Activated CD8-positive, alpha-beta memory T cell treated with anti-CD3 and anti-CD28 coated beads for 4 hours (primary cell): Measurements from ENCODE around the gene CD274.
"Not testable (repeated sequence)": the region's sequence is repeated elsewhere in the genome, so short reads cannot be mapped to it uniquely, and the experiment has no call there.

Source experiments
- DNase-seq, 2 donors: peaks; one replicate each; pipeline ENCODE4 v3.0.0-alpha.2; 2020; ENCODE audit warnings: low read depth in 2 of 2

The CD274 gene

DNA sequence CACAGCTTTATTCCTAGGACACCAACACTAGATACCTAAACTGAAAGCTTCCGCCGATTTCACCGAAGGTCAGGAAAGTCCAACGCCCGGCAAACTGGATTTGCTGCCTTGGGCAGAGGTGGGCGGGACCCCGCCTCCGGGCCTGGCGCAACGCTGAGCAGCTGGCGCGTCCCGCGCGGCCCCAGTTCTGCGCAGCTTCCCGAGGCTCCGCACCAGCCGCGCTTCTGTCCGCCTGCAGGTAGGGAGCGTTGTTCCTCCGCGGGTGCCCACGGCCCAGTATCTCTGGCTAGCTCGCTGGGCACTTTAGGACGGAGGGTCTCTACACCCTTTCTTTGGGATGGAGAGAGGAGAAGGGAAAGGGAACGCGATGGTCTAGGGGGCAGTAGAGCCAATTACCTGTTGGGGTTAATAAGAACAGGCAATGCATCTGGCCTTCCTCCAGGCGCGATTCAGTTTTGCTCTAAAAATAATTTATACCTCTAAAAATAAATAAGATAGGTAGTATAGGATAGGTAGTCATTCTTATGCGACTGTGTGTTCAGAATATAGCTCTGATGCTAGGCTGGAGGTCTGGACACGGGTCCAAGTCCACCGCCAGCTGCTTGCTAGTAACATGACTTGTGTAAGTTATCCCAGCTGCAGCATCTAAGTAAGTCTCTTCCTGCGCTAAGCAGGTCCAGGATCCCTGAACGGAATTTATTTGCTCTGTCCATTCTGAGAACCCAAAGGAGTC, at the start of gene CD274:
Gene CD274, plus strand, starts transcription at position 184 of the 733 bp plus-strand sequence. CDS start 5,572 bp downstream, outside the sequence.
- peak; percentile 66 to 78 for DNase-seq

GRCh38 chr9:5402217-5402616, 48.1 kb upstream of the CD274 start:
- no peak for DNase-seq

GRCh38 chr9:5408596-5408995, 41.7 kb upstream of the CD274 start:
- no peak for DNase-seq

GRCh38 chr9:5416953-5417352, 33.4 kb upstream of the CD274 start:
- DNase-seq, result no peak

DNA sequence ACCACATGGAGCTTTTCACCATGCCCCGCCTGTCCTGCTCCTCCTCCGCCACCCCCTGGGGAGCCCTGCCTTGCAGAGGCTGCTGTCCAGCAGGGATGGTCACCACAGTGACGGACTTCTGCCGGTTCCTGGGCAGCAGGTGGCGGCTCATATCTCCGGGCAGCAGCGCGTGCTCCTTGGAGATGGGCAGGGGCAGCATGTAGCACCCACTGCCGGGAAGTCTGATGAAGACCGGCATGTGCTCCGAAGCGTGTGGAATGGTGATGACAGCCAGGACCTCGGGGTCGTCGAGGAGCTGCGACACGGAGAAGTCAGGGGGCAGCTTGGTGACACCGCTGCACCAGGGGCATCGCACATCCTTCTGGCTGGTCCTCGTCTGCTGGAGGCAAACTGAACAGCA, 31.9 kb upstream of the CD274 start:
- DNase-seq, result no peak

- DNase-seq, result no peak
Observed at GRCh38 chr9:5419987-5420386, 30.4 kb upstream of the CD274 start.

GRCh38 chr9:5421163-5421562, 29.2 kb upstream of the CD274 start:
- no peak for DNase-seq

GRCh38 chr9:5422276-5422675, 28.1 kb upstream of the CD274 start:
- no peak for DNase-seq

- no peak for DNase-seq
Observed at GRCh38 chr9:5425006-5425628, 25.2 kb upstream of the CD274 start.

- no peak for DNase-seq
Observed at GRCh38 chr9:5427005-5427404, 23.3 kb upstream of the CD274 start.

- no peak for DNase-seq
Observed at GRCh38 chr9:5428172-5428571, 22.2 kb upstream of the CD274 start.

- no peak for DNase-seq
Observed at GRCh38 chr9:5428794-5429528, 21.4 kb upstream of the CD274 start.

DNA sequence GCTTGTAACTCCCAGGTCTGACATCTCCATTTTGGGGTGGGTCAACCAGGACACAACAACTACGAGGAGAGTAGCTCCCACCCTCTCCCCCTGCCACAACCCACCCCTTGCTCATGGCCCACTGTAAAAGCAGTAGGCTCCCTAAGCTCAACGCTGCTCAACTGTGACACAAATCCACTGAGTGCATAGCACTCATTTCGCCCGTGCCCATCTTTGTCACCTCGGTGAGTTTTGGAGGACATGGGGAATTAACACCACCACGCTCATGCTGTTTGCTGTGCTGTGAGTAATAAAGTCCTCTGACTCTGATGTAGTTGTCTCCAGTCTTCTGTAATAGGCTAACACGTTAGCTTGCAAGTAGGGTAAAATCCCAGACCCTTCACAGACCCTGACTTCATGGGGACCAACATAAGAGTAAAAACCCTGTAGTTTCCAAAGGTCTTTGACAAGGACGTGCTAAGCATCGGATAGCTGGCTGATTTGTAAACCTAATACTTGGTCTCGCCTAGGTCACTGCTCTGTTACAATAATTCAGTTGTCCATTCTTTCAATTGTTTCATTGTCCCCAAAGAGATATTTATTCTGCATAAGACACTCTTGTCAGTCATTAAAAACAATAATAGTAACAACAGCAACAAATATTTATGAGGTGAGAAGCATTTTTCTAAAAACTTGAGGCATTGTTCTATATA, 20.3 kb upstream of the CD274 start:
- DNase-seq, result no peak

DNA sequence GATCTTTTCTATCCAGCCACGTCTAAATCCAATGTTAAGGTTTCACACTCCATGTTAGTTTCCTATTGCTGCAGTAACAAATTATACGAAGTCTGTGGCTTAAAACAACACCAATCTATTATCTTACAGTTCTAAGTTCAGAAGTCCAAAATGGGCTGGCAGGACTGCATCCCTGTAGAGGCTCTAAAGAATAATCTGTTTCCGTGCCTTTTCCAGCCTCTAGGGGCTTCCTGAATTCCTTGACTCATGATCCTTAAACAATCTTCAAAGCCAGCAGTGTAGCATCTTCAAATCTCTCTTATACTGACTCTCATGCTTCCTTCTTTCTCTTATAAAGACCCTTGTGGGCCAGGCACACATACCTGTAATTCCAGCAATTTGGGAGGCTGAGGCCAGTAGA, 19.4 kb upstream of the CD274 start:
- no peak for DNase-seq

DNA sequence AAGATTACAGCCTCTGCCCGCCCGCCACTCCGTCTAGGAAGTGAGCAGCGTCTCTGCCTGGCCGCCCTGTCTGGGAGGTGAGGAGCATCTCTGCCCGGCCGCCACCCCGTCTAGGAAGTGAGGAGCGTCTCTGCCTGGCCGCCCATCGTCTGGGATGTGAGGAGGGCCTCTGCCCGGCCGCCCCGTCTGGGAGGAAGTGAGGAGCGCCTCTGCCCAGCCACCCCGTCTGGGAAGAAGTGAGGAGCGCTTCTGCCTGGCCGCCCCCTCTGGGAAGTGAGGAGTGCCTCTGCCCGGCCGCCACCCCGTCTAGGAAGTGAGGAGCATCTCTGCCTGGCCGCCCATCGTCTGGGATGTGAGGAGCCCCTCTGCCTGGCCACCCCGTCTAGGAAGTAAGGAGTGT, 17.5 kb upstream of the CD274 start:
- DNase-seq, result not testable (repeated sequence)

DNA sequence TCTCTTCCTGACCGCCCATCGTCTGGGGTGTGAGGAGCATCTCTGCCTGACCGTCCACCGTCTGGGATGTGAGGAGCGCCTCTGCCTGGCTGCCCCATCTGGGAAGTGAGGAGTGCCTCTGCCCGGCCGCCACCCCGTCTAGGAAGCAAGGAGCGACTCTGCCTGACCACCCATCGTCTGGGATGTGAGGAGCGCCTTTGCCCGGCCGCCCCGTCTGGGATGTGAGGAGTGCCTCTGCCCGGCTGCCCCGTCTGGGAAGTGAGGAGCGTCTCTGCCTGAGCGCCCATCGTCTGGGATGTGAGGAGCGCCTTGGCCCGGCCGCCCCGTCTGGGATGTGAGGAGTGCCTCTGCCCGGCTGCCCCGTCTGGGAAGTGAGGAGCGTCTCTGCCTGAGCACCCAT, 17.0 kb upstream of the CD274 start:
- DNase-seq, result not testable (repeated sequence)

GRCh38 chr9:5433841-5434810, 16.2 kb upstream of the CD274 start:
- DNase-seq, result not testable (repeated sequence)

DNA sequence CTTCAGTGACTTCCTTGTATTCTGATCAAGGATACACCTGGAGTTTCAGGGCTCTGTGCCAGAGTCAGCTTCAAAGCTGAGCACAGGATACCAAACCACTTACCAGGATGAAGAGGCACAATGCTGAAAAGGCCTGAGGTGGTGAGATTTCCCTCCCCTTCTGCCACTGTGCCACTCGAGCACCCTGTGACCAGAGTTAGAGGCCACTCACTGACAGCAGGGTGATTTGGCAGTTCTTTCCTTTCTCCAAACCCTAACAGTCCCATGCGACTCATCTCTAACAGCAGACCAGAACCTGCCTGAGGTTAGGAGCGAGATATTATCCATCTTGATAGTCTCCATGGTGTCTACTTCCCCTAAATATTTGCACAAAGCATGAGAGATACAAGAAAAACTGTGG, 14.4 kb upstream of the CD274 start:
- no peak for DNase-seq

GRCh38 chr9:5436441-5436840, 13.9 kb upstream of the CD274 start:
- DNase-seq, result no peak

GRCh38 chr9:5437254-5438216, 12.8 kb upstream of the CD274 start, which contains the start of gene PLGRKT:
PLGRKT (minus strand) TSS chr9:5437925; CDS start chr9:5431977, 5,948 bp downstream.
- peak; percentile 76 to 82 for DNase-seq
